PFSK-1 (cell line): Measurements from ENCODE around the gene ATP8B1.

Experiments
- POLR2AphosphoS5 ChIP-seq: IDR thresholded peaks from 2 replicates; pipeline ENCODE4 v1.6.1; 2012; ENCODE audit warnings: low read depth, mild to moderate bottlenecking, control low read depth, low read length, moderate library complexity
- TAF1 ChIP-seq: IDR thresholded peaks from 2 replicates; pipeline ENCODE4 v1.6.1; 2012; ENCODE audit warnings: low read length, control low read depth, borderline replicate concordance; ENCODE audit not compliant: insufficient read depth
- TF ChIP-seq, protein P1 (sequence below), 2 experiments: IDR thresholded peaks; 2 replicates each; pipeline versions ENCODE4 v1.6.1 to v1.8.0; 2011 to 2012; ENCODE audit warnings: low read depth in 2 of 2, low read length in 2 of 2, control low read depth in 1 of 2, inconsistent platforms in 1 of 2, mild to moderate bottlenecking in 1 of 2, moderate library complexity in 1 of 2; ENCODE audit not compliant: insufficient read depth in 1 of 2

DNA sequence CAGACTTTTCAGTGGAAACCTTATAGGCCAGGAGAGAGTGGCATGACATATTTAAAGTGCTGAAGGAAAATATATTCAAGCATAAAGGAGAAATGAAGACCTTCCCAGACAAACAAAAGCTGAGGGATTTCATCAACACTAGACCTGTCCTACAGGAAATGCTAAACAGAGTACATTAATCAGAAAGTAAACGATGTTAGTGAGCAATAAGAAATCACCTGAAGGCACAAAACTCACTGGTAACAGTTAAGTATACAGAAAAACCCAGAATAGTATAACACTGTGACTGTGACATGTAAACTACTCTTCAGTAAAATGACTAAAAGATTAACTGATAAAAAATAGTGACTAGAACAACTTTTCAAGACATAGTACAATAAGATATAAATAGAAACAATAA, 87.4 kb downstream of the ATP8B1 start:
- TF ChIP-seq TAF1: no peak
- no peak for TF ChIP-seq POLR2AphosphoS5
- TF ChIP-seq, protein P1, sequence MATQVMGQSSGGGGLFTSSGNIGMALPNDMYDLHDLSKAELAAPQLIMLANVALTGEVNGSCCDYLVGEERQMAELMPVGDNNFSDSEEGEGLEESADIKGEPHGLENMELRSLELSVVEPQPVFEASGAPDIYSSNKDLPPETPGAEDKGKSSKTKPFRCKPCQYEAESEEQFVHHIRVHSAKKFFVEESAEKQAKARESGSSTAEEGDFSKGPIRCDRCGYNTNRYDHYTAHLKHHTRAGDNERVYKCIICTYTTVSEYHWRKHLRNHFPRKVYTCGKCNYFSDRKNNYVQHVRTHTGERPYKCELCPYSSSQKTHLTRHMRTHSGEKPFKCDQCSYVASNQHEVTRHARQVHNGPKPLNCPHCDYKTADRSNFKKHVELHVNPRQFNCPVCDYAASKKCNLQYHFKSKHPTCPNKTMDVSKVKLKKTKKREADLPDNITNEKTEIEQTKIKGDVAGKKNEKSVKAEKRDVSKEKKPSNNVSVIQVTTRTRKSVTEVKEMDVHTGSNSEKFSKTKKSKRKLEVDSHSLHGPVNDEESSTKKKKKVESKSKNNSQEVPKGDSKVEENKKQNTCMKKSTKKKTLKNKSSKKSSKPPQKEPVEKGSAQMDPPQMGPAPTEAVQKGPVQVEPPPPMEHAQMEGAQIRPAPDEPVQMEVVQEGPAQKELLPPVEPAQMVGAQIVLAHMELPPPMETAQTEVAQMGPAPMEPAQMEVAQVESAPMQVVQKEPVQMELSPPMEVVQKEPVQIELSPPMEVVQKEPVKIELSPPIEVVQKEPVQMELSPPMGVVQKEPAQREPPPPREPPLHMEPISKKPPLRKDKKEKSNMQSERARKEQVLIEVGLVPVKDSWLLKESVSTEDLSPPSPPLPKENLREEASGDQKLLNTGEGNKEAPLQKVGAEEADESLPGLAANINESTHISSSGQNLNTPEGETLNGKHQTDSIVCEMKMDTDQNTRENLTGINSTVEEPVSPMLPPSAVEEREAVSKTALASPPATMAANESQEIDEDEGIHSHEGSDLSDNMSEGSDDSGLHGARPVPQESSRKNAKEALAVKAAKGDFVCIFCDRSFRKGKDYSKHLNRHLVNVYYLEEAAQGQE (IDR thresholded peaks at IDR 0.05; ENCODE audit: insufficient read depth in 1 of 2, low read depth in 2 of 2, low read length in 2 of 2): no peak
